Gastroesophageal sphincter (tissue), 4 donors: Measurements from ENCODE around the gene C6orf15. TPM values are rescaled to one million over a fixed set of nuclear protein-coding genes. Genes with fewer than 3 reads are reported as not detected.
A peak's percentile ranks its signal among the peaks of the same experiment; 100 is the strongest.

Experiments used
- ATAC-seq: fragments of 150-250 bp; one replicate; pipeline ENCODE4 v1.9.1; 2016; ENCODE audit warnings: mild to moderate bottlenecking, moderate library complexity
- H3K27ac ChIP-seq, 4 donors: fragments of 200-600 bp; sonication (generic) in 3 of 4; 1 replicate in 3 of 4; 2 replicates in 1 of 4; pipeline ENCODE4 v1.5.1; 2016 to 2019
- H3K27me3 ChIP-seq: fragments of 200-600 bp; sonication (generic); one replicate; pipeline ENCODE4 v1.5.1; 2019
- H3K36me3 ChIP-seq, 2 donors: fragments of 200-600 bp; sonication (generic); one replicate each; pipeline ENCODE4 v1.5.1; 2019; ENCODE audit warnings: control low read depth in 1 of 2
- H3K4me1 ChIP-seq, 3 donors: fragments of 200-600 bp; sonication (generic); 1 replicate in 2 of 3; 2 replicates in 1 of 3; pipeline ENCODE4 v1.5.1; 2016 to 2019; ENCODE audit warnings: control low read depth in 2 of 3
- H3K4me3 ChIP-seq, 2 donors: fragments of 200-600 bp; sonication (generic); one replicate each; pipeline ENCODE4 v1.5.1; 2019; ENCODE audit warnings: mild to moderate bottlenecking in 1 of 2, moderate library complexity in 1 of 2
- H3K9me3 ChIP-seq, 3 donors: fragments of 200-600 bp; sonication (generic); one replicate each; pipeline ENCODE4 v1.5.1; 2017 to 2019; ENCODE audit warnings: control low read depth in 2 of 3
- EP300 ChIP-seq: sonication (generic); formaldehyde crosslinking; IDR thresholded peaks from one replicate; pipeline ENCODE4 v1.6.1; 2017; ENCODE audit warnings: antibody characterized with exemption, mild to moderate bottlenecking
- POLR2A ChIP-seq, 2 donors: fragments of 450-650 bp; IDR thresholded peaks; one replicate each; pipeline ENCODE4 v1.6.1; 2017; ENCODE audit warnings: antibody characterized with exemption in 2 of 2, mild to moderate bottlenecking in 2 of 2, moderate library complexity in 1 of 2
- POLR2AphosphoS5 ChIP-seq: sonication (generic); formaldehyde crosslinking; IDR thresholded peaks from one replicate; pipeline ENCODE4 v1.6.1; 2017; ENCODE audit warnings: antibody characterized with exemption
- WGBS, 2 donors: methylation state at CpG; one replicate each; pipeline ENCODE4 v1.1.5; 2018; ENCODE audit warnings: low coverage in 1 of 2; 5-methylcytosine and 5-hydroxymethylcytosine counted together
- total RNA-seq, 4 donors: library from RNA; depleted of rRNA; stranded (reverse); fragments of >200 nt; gene quantifications; one replicate each; pipeline ENCODE4 v1.1.0, GENCODE V29; 2016
- TF ChIP-seq, protein P1 (sequence below), 4 experiments: fragments of 200-600 bp in 2 of 4; fragments of 450-650 bp in 2 of 4; sonication (generic) in 1 of 4; IDR thresholded peaks; one replicate each; pipeline ENCODE4 v1.5.1; 2017 to 2019; ENCODE audit warnings: antibody characterized with exemption in 4 of 4, mild to moderate bottlenecking in 2 of 4, moderate library complexity in 2 of 4

The C6orf15 gene
- total RNA-seq, 4 donors from 2014 or later, result not detected

DNA sequence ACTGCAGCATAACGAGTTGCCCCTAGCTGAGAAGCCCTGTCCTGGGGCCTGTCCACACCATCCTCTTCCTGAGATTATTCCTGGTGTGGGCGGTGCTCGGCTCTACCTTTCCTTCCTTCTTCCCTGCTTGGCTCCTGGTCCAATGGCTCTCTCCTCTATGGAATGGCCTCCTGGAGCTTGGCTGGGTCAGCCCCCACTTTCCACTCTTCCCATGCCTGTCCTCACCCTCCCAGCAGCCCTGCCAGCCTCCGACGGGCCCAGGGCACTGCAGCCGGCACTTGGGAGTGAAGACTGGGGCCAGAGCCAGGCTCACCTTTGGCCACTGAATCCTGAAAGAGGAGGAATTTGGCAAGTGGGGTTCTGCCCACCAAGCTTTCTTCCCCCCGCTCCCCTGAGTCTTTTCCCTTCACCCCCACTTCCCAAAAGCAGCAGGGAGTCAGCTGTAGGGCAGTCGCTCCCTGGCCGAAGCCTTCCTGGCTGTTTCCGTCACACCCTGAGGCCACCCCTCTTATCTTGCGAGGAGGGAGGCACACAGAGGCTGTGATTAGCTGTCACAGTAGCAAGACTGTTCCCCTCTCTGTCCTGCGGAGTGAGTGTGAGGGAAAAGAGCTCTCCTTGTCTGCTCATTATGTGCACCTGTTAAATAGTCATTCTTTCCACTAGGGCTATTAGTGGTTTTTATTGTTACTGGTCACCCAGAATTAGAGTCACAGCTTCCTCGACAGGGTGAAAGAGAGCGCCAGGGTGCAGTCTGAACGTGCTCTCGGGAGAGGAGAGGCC is 14.2 kb upstream of the C6orf15 start:
- no peak for ATAC-seq
- Histone ChIP-seq H3K4me3 (no peak overlapping the region), H3K27ac (no peak overlapping the region), H3K4me1 (peaks cover 0 to 27% (median 10%) of the 10 kb centered on the region in 3 donors), H3K36me3 (peaks cover 0 to 3% of the 10 kb centered on the region in 2 donors), H3K9me3 (no peaks in the 10 kb centered on the region), H3K27me3 (no peaks in the 10 kb centered on the region)
- TF ChIP-seq POLR2A (IDR thresholded peaks at IDR 0.05) (no peak), EP300 (no peak), POLR2AphosphoS5 (no peak)
- TF ChIP-seq, protein P1, sequence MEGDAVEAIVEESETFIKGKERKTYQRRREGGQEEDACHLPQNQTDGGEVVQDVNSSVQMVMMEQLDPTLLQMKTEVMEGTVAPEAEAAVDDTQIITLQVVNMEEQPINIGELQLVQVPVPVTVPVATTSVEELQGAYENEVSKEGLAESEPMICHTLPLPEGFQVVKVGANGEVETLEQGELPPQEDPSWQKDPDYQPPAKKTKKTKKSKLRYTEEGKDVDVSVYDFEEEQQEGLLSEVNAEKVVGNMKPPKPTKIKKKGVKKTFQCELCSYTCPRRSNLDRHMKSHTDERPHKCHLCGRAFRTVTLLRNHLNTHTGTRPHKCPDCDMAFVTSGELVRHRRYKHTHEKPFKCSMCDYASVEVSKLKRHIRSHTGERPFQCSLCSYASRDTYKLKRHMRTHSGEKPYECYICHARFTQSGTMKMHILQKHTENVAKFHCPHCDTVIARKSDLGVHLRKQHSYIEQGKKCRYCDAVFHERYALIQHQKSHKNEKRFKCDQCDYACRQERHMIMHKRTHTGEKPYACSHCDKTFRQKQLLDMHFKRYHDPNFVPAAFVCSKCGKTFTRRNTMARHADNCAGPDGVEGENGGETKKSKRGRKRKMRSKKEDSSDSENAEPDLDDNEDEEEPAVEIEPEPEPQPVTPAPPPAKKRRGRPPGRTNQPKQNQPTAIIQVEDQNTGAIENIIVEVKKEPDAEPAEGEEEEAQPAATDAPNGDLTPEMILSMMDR (IDR thresholded peaks at IDR 0.05), result no peak
- WGBS, 2 donors, result 41 to 79% methylated on average over 4 to 6 of the region's 16 CpGs

DNA sequence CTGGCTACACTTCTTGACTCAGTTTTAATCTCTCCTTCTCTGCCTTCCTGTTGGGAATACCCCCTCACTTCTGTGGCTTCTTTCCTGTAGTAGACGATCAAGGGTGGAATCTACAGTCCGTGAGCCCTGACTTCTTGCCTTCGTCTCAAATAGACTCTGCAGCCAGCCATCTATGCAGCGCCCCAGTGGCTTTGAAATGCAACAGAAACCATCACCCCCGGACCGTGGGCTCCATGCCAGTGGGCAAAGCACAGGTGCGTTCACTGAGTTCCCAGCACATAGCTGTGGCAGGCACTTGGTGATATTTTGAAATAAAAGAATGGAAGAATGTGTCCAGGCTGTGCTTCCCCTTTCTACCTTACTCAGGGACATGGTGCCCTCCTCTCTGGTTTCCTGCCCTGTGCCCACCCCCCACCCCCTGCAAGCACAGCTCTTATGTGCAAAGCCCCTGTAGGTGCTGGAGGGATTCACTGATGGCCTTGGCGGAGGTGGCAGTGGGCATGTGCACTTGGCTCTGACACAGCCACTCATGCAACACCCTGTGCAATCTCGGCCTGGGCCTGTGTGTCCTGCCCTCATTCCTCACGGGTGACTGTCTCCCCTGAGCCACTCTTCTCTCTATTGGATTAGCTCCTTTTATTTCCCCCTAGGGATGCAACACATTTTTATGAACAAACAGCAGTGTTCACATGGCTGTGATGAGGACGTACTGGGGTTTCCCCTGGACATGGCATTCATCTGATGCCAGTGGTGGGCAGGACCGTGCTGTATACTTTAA is 13.4 kb upstream of the C6orf15 start:
- peaks cover 0 to 27% (median 10%) of the 10 kb centered on the region in 3 donors for H3K4me1 ChIP-seq
- TF ChIP-seq EP300 (no peak), POLR2AphosphoS5 (no peak), POLR2A (IDR thresholded peaks at IDR 0.05) (no peak)
- TF ChIP-seq, protein P1 (IDR thresholded peaks at IDR 0.05), result no peak
- H3K27me3 ChIP-seq, result no peaks in the 10 kb centered on the region
- H3K36me3 ChIP-seq, result peaks cover 0 to 3% of the 10 kb centered on the region in 2 donors
- no peak overlapping the region for H3K4me3 ChIP-seq
- 57 to 63% methylated on average over 6 to 9 of the region's 12 CpGs for WGBS, 2 donors
- no peak overlapping the region for H3K27ac ChIP-seq
- H3K9me3 ChIP-seq, result no peaks in the 10 kb centered on the region
- no peak for ATAC-seq

DNA sequence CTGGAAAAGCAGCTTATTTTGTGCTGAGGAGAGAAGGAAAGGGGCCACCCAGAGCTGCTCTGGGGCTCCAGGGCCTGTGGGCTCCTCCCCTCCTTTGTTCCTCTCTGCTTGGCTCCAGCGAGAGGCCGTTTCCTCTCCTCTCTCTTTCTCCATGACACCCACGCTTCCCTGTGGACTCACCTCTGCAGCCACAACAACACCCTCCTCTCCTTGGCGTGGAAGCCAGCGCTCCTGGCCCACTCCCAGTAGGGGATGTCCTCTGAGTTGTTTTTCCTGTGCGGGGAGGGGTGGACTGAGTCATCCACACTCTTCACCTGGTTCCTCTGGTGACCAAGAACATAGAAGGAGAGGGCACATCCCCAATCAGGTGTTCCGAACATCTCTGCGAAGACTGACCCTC is 12.8 kb upstream of the C6orf15 start:
- no peak overlapping the region for H3K4me3 ChIP-seq
- TF ChIP-seq POLR2A (IDR thresholded peaks at IDR 0.05) (no peak), POLR2AphosphoS5 (no peak), EP300 (no peak)
- TF ChIP-seq, protein P1 (IDR thresholded peaks at IDR 0.05), result no peak
- peak; percentile 38 for ATAC-seq
- H3K36me3 ChIP-seq, result peaks cover 0 to 3% of the 10 kb centered on the region in 2 donors
- H3K9me3 ChIP-seq, result no peaks in the 10 kb centered on the region
- peaks cover 0 to 27% (median 10%) of the 10 kb centered on the region in 3 donors for H3K4me1 ChIP-seq
- H3K27ac ChIP-seq, result no peak overlapping the region
- 46 to 74% methylated on average over 3 to 7 of the region's 8 CpGs for WGBS, 2 donors
- no peaks in the 10 kb centered on the region for H3K27me3 ChIP-seq

DNA sequence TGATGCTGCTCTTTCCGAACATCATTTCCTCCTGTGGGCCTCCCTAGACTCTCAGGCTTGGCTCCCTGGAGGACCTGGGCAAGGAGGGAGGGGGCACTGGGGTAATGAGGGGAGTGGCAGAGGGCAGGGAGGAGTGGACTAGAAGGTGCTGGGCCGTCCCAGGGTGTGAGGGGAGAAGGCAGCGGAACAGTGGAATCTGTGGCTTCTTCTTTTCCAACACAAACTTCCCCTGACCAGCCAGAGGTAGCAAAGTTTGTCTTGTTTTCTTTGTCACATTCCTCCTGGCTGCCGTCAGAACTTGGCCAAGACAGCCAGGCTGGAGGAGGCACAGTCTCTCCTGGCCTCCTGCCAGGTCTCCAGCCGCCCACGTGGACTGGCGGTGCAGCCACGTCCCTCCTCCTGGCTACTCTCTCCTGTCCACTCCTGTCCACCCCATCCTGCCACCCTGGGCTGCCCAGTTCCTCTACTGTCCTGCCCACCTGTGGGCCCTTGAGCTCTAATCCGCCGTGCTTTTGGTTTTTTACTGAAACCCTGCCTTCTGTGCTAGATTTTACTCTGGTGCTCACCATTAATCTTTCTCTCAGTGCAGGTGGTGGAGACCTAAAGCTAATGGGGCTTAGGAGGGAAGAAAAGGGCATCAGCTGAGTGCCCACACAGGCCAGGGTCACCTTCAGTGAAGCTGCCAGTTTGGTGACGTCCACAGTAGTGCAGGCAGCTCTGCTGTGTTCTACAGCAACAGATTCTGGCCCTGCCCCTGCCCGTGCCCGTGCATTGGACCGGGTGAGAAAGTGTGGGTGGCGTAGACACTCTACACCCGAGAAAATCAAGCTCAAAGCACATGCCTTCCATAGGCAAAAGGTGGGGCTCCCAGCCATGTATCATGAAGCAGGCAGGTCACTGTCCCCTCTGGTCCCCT is 10.7 kb upstream of the C6orf15 start:
- Histone ChIP-seq H3K9me3 (no peaks in the 10 kb centered on the region), H3K4me1 (peaks cover 0 to 28% (median 10%) of the 10 kb centered on the region in 3 donors), H3K27ac (peak overlapping the region; percentile 47 to 66 (median 62)), H3K27me3 (no peaks in the 10 kb centered on the region), H3K4me3 (no peak overlapping the region), H3K36me3 (peaks cover 0 to 3% of the 10 kb centered on the region in 2 donors)
- TF ChIP-seq POLR2A (IDR thresholded peaks at IDR 0.05) (no peak), POLR2AphosphoS5 (no peak), EP300 (no peak)
- TF ChIP-seq, protein P1 (IDR thresholded peaks at IDR 0.05), result no peak
- peak; percentile 70 for ATAC-seq
- 2 to 16% methylated on average over 7 to 9 of the region's 16 CpGs for WGBS, 2 donors
